GM18508 (cell line): ENCODE results near the gene GOLGA3.
"Not testable (repeated sequence)": the region's sequence is repeated elsewhere in the genome, so short reads cannot be mapped to it uniquely, and the experiment has no call there.

Experiments
- ATAC-seq: cut with Tn5 transposase; IDR thresholded peaks from one replicate; pipeline ENCODE4 v1.9.1; 2021; ENCODE audit warnings: moderate number of reproducible peaks; ENCODE audit not compliant: insufficient read depth, unreplicated experiment

The GOLGA3 gene

DNA sequence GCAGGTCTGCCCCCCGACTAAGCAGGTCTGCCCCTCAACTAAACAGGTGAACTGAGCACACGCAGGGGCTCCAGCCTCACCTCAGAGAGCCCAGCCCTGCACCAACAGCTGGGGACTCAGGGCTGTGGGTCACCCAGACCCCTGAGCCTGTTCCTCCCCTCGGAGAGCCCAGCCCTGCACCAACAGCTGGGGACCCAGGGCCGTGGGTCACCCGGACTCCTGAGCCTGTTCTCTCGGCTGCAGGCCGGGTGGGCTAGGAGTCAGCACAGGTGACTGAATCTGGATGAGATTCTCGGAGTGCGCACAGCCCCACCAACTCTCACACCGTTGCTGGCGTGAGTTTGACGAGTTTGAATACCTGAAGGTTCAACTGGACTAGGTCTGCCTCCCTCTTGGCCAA lies 46.7 kb downstream of the GOLGA3 start:
- ATAC-seq, result no peak

DNA sequence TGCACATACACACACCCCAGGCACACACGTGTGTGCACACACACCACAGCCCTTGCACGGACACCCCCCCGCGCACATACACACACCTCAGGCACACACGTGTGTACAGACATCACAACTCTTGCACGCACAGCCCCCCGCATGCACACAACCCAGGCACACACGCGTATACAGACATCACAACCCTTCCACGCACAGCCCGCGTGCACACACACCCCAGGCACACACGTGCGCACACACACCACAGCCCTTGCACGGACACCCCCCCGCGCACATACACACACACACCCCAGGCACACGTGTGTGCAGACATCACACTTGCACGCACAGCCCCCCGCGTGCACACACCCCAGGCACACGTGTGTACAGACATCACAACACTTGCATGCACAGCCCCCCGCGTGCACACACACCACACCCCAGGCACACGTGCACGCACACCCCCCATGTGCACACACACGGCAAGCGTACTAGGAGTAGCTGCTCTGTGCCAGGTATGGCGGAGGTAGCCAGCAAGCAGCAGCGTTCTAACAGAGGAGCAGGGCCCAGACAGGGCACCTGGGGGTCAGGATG lies 48.8 kb downstream of the GOLGA3 start:
- ATAC-seq, result no peak

DNA sequence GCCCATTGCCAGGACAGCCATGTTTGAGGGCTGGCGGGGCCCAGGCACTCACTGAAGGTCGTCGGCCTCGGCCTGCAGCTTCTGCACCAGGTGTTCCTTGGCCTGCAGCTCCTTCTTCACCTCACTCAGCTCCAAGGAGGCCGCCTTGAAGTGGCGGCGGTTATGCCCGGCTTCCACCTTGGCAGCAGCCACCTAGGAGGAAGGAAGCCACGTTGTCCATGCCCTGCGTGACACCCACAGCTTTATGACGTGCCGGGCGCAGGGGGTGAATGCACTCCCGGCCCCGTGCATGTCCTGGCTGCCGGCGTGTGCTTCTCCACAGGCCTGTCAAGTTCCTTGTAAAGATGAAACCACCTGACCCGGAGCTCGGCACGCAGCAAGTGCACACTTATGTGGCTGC lies 51.1 kb downstream of the GOLGA3 start:
- ATAC-seq, result no peak

DNA sequence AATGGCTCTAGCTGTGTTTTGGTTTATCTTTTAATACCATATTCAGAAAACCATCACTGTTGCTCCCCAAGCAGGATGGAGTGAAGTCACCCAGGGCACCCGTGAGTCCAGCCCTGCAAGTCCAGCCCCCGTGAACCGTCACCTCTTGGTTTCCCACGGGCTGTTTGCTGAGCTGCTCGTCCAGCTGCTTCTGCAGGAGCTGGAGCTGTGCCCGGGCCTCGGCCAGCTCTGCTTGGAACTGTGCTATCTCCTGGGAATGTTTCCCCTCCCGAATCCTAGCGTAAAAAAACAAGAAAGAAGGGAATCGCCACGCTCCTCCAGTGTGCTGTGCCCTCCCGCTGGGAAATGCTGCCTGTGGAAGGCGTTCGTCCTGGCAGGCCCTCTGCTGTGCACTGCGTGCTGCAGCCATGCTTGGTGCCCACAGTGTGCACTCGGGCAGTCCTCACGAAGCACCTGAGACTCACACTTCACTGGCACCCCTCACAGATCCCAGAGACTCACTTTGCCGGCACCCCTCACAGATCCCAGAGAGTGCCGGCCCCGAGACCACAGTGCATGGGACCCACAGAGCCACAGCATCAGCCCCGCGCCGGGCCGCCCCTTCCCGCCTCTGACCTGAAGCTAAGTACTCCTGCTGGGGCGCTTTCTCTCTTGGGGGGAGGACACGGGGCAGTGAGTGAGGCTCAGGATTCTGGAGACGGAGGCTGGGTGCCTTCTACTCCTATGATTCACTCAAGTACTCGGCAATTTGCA lies 51.7 kb downstream of the GOLGA3 start:
- no peak for ATAC-seq

DNA sequence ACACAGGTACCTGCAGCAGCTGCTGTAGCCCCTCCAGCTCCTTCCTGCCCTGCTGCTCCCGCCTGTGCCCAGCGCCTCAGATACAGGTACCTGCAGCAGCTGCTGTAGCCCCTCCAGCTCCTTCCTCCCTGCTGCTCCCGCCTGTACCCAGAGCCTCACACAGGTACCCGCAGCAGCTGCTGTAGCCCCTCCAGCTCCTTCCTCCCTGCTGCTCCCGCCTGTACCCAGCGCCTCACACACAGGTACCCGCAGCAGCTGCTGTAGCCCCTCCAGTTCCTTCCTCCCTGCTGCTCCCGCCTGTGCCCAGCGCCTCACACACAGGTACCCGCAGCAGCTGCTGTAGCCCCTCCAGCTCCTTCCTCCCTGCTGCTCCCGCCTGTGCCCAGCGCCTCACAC lies 52.4 kb downstream of the GOLGA3 start:
- not testable (repeated sequence) for ATAC-seq

DNA sequence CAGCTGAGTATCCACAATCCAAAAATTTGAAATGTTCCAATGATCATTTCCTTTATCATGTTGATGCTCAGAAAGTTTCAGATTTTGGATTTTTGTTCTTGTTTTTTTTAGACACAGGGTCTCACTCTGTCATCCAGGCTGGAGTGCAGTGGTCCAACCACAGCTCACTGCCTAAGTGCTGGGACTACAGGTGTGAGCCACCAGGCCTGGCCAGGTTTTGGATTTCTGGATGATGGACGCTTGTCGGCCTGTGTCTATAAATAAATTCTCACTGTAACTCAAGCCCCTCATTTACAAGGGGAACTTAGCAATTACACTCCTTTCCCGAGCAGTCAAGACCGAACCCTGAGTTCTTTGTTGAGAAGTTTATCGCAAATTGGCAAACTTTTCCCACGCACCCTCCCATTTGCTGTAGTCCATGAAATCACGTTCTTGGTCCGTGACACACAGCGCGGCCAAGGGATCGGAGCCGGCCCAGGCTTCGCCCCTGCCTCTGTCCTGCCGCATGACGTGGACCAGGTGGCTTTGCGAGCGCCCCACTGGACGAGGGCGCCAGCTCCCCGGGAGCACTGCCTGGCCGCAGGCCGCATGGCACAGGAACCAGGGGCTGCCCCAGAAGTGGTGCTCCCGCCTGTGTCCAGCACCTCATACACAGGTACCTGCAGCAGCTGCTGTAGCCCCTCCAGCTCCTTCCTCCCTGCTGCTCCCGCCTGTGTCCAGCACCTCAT lies 53.0 kb downstream of the GOLGA3 start:
- ATAC-seq, result no peak

DNA sequence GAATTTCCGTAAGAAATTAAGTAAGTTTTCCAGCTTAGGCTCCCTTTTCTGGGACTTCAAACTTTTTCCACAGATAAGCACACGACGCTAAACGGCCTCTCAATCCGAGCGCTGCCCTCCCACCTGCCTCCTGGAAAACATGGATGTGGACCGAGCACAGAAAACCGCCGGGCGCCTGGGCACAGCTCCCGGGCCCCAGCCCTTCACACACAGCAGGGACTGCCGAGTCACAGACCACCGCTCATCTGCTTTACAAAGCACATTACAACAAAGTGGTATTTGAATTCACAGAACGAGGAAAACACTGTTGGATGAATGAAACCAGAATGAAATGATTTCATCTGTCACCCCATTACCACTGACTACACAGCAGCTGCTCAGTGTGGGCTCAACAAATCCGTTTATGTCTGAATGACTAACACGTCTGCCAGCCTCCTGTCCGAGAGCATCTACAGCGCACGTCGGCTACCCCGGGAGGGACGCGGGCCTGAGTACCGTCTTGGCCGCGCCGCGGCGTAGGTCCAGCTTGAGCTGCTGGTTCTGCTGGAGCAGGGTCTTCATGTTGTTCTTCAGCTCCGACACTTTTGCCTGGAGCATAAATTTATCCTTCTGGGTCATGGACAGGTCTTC lies 53.9 kb downstream of the GOLGA3 start:
- ATAC-seq, result no peak

DNA sequence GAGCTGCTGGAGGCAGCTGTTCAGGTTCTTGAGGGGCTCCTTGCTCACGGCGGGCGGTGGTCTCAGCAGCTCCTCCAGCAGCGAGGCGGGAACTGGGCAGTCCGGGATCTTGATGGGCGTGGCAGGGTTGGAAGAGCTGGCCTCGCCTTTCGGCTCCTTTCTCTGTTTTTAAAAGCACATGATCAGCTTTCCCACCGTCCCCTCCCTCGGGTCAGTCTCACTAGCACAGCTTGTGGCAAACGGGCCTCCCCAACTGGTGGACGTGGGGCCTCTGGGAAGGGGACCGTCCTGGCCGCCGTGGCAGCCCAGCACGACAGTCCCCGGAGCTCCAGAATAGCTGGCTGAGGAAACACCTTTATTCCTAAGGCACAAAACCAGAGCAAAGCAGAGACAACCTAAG lies 54.5 kb downstream of the GOLGA3 start:
- no peak for ATAC-seq

DNA sequence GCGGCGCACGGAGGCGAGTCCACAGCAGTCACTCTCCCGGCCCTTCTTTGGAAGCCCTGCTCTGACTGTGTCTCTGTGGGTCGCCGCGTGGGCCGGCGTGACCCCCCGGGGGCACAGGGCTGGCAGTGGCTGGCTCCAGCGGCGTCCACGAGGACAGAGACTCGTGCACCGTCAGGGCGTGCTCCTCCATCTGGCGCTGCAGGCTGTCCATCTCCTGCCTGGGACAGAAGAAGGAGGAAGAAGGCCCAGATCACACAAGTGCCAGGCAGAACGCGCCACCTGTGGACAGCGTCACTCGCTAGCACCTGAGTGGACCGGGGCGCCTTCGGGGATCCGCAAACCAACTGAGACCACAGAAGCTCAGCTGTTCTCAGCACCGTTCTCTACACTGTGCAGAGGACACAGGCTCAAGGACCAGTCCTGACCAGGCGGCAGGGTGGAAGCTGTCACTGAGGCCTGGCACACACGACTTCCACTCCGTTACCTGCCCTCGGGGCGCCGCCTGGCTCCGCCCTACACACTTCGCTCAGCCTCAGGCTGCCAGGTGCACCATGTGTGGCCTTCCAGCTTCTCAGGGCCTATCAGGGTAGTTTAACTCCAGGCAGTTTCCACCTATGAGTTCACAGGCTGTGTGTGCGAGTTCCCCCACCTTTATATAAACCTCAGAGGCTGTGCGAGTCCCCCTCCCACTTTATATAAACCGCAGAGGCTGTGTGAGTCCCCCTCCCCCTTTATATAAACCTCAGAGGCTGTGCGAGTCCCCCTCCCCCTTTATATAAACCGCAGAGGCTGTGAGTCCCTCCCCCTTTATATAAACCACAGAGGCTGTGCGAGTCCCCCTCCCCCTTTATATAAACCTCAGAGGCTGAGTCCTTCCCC lies 55.4 kb downstream of the GOLGA3 start:
- no peak for ATAC-seq

DNA sequence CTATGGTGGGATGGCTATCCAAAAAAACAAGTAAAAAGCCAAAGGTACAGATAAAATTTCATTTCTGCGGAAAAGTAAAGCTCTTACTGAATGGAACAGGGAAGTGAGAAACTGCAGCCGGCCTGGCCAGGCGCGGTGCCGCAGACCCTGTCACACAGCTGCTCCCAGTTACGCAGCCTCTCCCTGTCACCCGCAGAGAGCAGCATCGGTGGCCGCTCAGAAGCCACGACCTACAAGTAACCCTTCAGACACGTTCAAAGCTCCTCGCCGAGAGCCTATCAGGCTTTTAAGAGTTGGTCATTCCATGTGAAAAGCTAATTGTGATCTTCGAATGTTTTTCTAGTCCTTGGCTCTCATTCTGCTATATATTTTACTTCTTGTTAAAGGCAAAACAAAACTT lies 56.1 kb downstream of the GOLGA3 start:
- no peak for ATAC-seq

DNA sequence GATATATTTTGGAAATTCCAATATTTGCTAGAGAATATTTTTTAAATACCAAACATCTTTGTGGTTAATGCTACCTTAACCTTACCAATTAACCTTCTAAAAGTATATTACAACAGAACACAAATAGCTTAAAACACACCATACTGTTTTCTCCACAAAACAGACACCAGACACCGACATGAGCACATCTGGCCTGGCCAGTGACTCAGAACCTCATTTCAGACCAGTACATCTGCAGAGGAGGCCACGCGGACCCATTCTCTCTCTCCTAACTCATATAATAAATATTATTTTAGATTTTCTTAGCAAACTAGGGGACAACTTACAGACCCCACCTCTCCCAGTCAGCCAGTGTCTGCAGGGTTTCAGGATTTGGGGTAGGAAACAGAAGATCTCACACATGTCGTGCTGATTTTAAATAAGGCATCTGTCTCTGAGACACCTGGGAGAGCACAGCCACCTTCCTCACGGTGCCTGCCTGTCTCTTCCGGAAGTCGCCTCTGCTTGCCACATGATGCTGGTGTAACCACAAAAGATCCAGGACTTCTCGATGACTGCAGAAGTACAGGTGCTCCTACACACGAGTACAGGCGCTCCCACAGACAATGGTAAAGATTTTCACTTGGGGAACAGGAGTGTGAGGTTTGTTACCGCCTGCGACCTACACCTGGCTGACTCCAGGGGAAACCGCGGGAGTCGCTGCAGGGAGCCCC lies 57.4 kb downstream of the GOLGA3 start:
- ATAC-seq, result no peak

DNA sequence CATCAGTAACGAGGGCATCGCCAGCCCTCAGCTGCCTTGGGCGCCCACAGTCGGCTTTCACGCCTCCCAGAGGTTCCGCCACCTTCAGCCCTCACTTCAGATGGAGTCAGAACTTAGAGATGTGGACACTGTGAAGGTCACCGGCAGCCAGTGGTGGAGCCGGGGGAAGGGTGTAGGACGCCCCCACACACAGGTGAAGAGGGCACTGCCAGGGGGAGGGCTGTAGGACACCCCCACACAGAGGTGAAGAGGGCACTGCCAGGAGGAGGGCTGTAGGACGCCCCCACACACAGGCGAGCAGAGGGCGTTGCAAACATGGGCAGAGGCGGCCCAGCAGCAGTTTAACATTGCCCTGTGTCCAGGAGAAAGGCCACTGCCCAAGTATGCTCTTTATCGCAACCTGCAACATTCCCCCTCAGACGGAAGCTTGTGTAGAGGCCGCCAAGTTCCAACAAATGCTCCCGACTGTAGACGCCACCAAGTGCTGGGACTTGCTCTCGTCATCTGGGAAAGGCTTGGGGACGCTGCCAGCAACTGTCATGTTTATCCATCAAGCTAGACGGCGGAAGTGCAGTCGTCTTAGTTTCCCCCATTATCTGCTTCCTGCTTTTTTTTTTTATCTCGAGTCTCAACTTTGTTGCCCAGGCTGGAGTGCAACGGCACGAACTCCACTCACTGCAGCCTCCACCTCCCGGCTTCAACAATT lies 62.1 kb downstream of the GOLGA3 start:
- no peak for ATAC-seq

DNA sequence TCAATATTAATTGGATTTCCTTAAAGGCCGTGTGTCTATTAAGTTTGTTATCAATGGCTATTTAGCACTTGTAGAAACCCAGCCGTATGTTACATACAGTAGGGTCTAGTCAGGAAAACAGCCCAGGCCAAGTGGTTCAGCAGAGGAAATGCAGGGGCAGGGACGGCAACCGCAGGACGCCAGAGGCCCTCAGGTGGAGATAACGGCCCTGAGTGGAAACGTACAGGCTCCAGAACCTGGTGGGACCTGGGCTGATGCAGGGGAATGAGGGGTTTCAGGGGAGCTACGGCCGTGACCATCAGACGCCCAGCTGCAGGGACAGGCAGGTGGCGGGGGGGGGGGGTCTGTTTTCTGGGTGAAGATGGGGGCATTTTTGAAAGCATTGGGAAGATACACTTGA lies 63.3 kb downstream of the GOLGA3 start:
- ATAC-seq, result no peak

DNA sequence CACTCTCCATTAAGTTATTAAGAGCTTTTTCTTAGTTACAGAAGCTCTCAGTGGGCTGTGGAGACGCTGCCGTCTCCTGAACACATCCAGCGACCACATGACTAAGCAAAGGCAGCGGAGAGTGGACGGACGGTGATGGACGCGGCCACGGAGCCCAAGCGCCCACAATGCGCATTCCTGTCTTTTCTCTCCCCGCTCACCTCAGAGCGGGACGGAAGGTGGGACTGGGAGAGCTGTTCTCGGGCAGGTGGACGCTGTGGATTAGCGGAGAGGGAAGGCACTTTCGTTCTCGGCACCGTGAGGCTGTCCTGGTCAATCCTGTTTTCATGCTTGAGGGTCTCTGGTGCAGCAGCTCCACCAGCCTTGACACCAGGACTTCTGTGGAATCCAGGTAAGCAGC lies 64.4 kb downstream of the GOLGA3 start:
- ATAC-seq, result no peak

DNA sequence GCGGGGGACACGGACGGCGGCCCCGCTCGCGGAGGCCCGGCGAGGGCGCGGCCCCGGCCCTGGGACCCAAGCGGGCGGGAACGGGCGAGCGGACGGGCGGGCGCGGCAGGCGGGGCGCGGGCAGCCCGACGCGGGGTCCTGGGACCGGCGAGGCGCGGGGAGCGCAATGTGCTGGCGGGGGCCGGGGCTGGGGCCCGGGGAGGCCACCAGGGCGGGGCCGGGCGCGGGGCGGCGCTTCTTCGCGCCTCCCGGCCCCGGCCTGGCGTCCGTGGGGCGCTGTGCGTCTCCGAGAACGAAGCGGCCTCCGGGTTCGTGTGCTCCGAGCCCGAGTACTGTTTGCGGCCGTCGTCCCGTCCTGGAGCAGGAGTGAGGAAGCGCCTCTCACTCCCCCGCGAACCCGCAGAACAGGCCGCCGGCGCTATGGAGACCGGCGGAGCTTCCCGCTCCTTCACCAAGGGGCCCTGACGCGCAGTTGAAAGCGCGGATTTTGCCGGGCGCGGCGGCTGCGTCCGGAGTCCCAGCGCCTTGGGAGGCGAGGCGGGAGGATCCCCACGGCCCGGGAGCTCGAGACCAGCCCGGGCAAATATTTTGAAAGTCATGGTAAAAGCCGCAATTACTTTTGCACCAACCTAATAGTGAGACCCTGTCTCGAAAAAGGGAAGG lies 66.6 kb downstream of the GOLGA3 start:
- no peak for ATAC-seq

DNA sequence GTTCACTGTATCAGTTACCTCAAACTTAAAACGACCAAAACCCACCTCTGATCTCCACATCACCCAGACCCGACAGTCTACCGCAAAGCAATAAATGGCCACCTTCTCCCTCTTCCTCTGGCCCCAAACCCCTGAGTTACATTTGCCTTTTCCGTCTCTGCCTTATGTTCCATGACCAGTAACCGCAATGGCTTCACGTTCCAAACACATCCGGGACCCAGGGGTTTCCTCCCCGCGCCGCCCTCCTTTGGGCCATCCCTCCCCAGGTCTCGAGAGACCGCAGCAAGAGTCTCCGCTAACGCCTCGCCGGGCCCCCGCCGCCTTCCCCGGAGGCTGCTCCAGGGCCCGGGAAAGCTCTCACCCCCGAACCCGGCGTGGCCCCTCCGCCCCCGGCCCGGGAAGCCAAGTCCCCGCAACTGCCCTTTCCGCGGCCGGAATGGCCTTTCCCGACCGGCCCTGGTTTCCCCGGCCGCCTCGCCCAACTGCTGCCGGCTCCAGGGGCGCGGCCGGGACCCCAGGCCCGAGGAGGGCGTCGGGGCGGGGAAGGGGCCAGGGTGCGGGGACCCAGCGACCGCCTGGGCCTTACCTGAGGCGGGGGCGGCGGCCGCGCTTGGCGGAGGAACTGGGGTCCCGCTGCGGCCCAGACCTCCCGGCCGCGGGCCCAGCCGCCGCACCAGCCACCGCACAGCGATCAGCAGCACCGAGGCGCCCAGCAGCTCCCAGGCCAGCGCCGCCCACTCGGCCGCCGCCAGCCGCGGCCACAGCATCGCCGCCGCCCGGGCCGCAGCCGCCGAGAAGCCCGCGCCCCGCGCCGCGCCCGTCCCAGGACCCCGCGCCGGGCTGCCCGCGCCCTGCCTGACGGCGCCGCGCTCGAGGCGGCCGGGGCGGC lies 67.4 kb downstream of the GOLGA3 start, which contains the start of gene ANKLE2:
Gene ANKLE2 (minus strand): TSS at position 801 of the 889 bp plus-strand sequence. CDS start 34 bp downstream, at position 767.
- ATAC-seq, result no peak

DNA sequence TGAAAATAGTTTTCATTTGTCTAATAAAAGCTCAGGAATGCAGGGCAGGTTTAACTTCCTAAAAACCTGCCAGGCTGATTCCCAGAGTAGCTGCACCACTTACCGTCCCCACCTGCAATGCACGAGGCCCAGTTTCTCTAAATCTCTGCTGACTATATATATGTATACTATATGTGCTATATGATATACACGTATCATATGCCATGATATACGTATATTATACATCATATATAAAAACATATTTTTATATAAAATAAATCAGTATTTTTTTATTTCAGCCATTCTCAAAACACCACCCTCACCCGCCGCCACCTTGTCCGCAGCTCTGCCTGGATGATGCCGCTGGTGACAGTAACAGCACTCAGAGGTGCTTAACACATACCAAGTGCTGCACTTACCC lies 69.3 kb downstream of the GOLGA3 start:
- ATAC-seq, result no peak
